A673 (cell line): ENCODE measurements around the gene SYNE2. TPM values are rescaled to one million over a fixed set of nuclear protein-coding genes. Genes with fewer than 3 reads are reported as not detected.

Experiments
- BruUV-seq: library from RNA; stranded (reverse); fragments of 400-500 nt; replicated peaks from 2 replicates; lab custom pipeline; 2021; lab: Mats Ljungman, UMichigan
- CTCF ChIA-PET: fragments of 300-600 bp; sonication (Branson Sonifier 250); formaldehyde crosslinking; loops from one replicate; lab custom pipeline; 2022; ENCODE audit warnings: antibody characterized with exemption; lab: Charles Lee
- POLR2A ChIA-PET: fragments of 300-600 bp; sonication (Branson Sonifier 250); formaldehyde crosslinking; loops from one replicate; lab custom pipeline; 2022; ENCODE audit warnings: antibody characterized with exemption; ENCODE audit not compliant: low non-redundant PET; lab: Charles Lee
- DNase-seq: peaks from one replicate; pipeline ENCODE4 v3.0.0-alpha.2; 2015; ENCODE audit warnings: low spot score
- H3K27ac ChIP-seq: fragments of 200-600 bp; sonication (generic); 2 replicates; pipeline ENCODE4 v1.5.1; 2016; ENCODE audit warnings: mixed run types, low read depth, mild to moderate bottlenecking, mixed read lengths, antibody characterized with exemption, low read length; ENCODE audit not compliant: poor library complexity, severe bottlenecking
- H3K27me3 ChIP-seq: fragments of 200-600 bp; sonication (generic); replicated peaks from 2 replicates; pipeline ENCODE4 v1.6.1; 2017; ENCODE audit warnings: mixed run types, low read depth, mild to moderate bottlenecking, mixed read lengths, antibody characterized with exemption, low read length; ENCODE audit not compliant: insufficient read depth, poor library complexity
- H3K36me3 ChIP-seq: fragments of 200-600 bp; sonication (generic); 2 replicates; pipeline ENCODE4 v1.6.1; 2016; ENCODE audit warnings: mixed run types, mild to moderate bottlenecking, mixed read lengths, antibody characterized with exemption, low read length; ENCODE audit not compliant: insufficient read depth, poor library complexity, severe bottlenecking
- H3K4me1 ChIP-seq: fragments of 200-600 bp; sonication (generic); 2 replicates; pipeline ENCODE4 v1.6.1; 2017; ENCODE audit warnings: mixed run types, mild to moderate bottlenecking, mixed read lengths, antibody characterized with exemption, low read length; ENCODE audit not compliant: insufficient read depth, poor library complexity, severe bottlenecking
- H3K4me3 ChIP-seq: fragments of 200-600 bp; sonication (generic); 2 replicates; pipeline ENCODE4 v1.5.1; 2016; ENCODE audit warnings: low read depth, mixed run types, mild to moderate bottlenecking, mixed read lengths, low read length; ENCODE audit not compliant: poor library complexity, severe bottlenecking
- H3K9me3 ChIP-seq: fragments of 200-600 bp; sonication (generic); 2 replicates; pipeline ENCODE4 v1.6.1; 2016; ENCODE audit warnings: mixed run types, low read depth, mild to moderate bottlenecking, mixed read lengths, antibody characterized with exemption, low read length; ENCODE audit not compliant: poor library complexity, severe bottlenecking
- CTCF ChIP-seq: fragments of 300-800, 200-600 bp; sonication (generic); conservative IDR thresholded peaks from 2 replicates; pipeline ENCODE4 v1.5.1; 2017; ENCODE audit warnings: low read depth, mild to moderate bottlenecking, antibody characterized with exemption, low read length, moderate library complexity, mixed read lengths
- EZH2 ChIP-seq: fragments of 200-600 bp; sonication (generic); IDR thresholded peaks from 2 replicates; pipeline ENCODE4 v1.6.1; 2017; ENCODE audit warnings: borderline replicate concordance, low read depth, mild to moderate bottlenecking, mixed read lengths, antibody characterized with exemption, low read length; ENCODE audit not compliant: poor library complexity, severe bottlenecking
- intact Hi-C: fragments of 100-400 bp; cut with micrococcal nuclease; formaldehyde crosslinking; loops from one replicate; pipeline ENCODE4 v1.10.0; 2022; ENCODE audit not compliant: unreplicated experiment
- total RNA-seq: library from RNA; stranded (reverse); gene quantifications from 2 replicates; pipeline ENCODE4 v1.2.3, GENCODE V29; 2021

The SYNE2 gene
- total RNA-seq, 1 experiment from 2014 or later: 68.2 TPM

GRCh38 chr14:64049616-64050381 lies 197.0 kb downstream of the SYNE2 start:
- no TSS peak for BruUV-seq
- Histone ChIP-seq H3K4me1 (no peaks in the 10 kb centered on the region), H3K9me3 (no peaks in the 10 kb centered on the region), H3K36me3 (peaks cover 5% of the 10 kb centered on the region), H3K27me3 (no peaks in the 10 kb centered on the region), H3K4me3 (no peak overlapping the region), H3K27ac (no peak overlapping the region)
- ChIA-PET POLR2A (no interaction called here), CTCF (no interaction called here)
- no peak for TF ChIP-seq EZH2
- no peak for TF ChIP-seq CTCF
- DNase-seq: no peak
- intact Hi-C loops: no loop called here

- ChIA-PET CTCF (no interaction called here), POLR2A (no interaction called here)
- TF ChIP-seq CTCF: no peak
- no peak for TF ChIP-seq EZH2
- Histone ChIP-seq H3K4me1 (no peaks in the 10 kb centered on the region), H3K27me3 (no peaks in the 10 kb centered on the region), H3K36me3 (peaks cover 5% of the 10 kb centered on the region), H3K27ac (no peak overlapping the region), H3K9me3 (no peaks in the 10 kb centered on the region), H3K4me3 (no peak overlapping the region)
- intact Hi-C loops: no loop called here
- DNase-seq: no peak
- BruUV-seq: no TSS peak
Observed at GRCh38 chr14:64053694-64054669, 201.2 kb downstream of the SYNE2 start.

DNA sequence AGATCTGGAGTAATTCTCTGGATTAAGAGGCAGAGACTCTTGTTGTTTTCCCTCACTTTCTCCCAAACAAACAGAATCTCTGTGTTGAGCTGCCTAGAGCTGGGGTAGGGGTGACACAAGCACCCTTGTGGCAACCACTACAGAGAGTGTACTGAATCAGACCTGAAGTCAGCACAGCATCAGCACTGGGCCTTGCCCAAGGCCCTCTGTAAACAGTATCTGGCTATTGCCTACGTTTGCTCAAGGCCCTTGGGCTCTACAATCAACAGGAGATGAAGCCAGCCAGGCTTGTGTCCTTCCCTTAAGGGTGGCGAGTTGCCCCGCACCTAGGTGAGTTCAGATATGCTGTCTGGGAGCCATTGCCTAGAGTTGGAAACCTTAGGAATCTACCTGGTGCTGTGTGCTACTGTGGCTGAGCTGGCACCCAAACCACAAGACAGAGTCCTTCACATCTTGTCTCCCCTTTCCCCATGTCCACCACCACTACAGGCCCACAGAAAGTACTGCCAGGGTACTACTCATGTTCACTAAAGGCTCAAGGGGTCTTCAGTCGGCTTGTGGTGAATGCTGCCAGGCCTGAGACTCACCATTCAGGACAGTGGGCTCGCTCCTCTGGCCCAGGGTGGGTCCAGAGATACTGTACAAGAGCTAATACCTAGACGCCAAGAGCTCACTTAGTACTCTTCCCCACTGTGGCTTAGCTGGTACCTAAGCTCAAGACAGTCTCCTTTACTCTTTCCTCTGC lies 206.8 kb downstream of the SYNE2 start:
- ChIA-PET CTCF (no interaction called here), POLR2A (no interaction called here)
- Histone ChIP-seq H3K27me3 (no peaks in the 10 kb centered on the region), H3K27ac (no peak overlapping the region), H3K36me3 (no peaks in the 10 kb centered on the region), H3K4me3 (no peak overlapping the region), H3K9me3 (no peaks in the 10 kb centered on the region), H3K4me1 (no peaks in the 10 kb centered on the region)
- TF ChIP-seq CTCF (no peak), EZH2 (no peak)
- BruUV-seq: no TSS peak
- no peak for DNase-seq
- intact Hi-C loops: no loop called here
